Loucy (cell line): Measurements from ENCODE around the gene SLC15A2.
A peak's percentile ranks its signal among the peaks of the same experiment; 100 is the strongest.

Source experiments
- H2AFZ ChIP-seq: fragments of 200-600 bp; sonication (generic); 2 replicates; pipeline ENCODE4 v1.6.0; 2016; ENCODE audit warnings: antibody characterized with exemption, mild to moderate bottlenecking, low read length, moderate library complexity
- H3F3A ChIP-seq: fragments of 200-600 bp; 2 replicates; pipeline ENCODE4 v1.6.0; 2016; ENCODE audit warnings: antibody characterized with exemption, low read depth, mild to moderate bottlenecking
- H3K27me3 ChIP-seq: fragments of 200-600 bp; sonication (generic); 2 replicates; pipeline ENCODE4 v1.6.1; 2014; ENCODE audit warnings: low read length, mild to moderate bottlenecking; ENCODE audit not compliant: insufficient read depth, poor library complexity, severe bottlenecking
- H3K36me3 ChIP-seq: fragments of 200-600 bp; sonication (generic); 2 replicates; pipeline ENCODE4 v1.6.1; 2016; ENCODE audit warnings: low read length; ENCODE audit not compliant: insufficient read depth
- H3K4me1 ChIP-seq: fragments of 200-600 bp; sonication (generic); 2 replicates; pipeline ENCODE4 v1.5.1; 2014; ENCODE audit warnings: low read length, mild to moderate bottlenecking; ENCODE audit not compliant: insufficient read depth, poor library complexity, severe bottlenecking
- H3K4me2 ChIP-seq: fragments of 200-600 bp; sonication (generic); 2 replicates; pipeline ENCODE4 v1.6.0; 2014; ENCODE audit warnings: antibody characterized with exemption, low read length, low read depth, mild to moderate bottlenecking; ENCODE audit not compliant: poor library complexity, severe bottlenecking
- H3K4me3 ChIP-seq: fragments of 200-600 bp; sonication (generic); 2 replicates; pipeline ENCODE4 v1.5.1; 2014; ENCODE audit warnings: low read length, mild to moderate bottlenecking, mixed read lengths; ENCODE audit not compliant: poor library complexity, severe bottlenecking
- H3K79me2 ChIP-seq: fragments of 200-600 bp; sonication (generic); 2 replicates; pipeline ENCODE4 v1.6.1; 2014; ENCODE audit warnings: low read length; ENCODE audit not compliant: insufficient read depth
- H3K9ac ChIP-seq: fragments of 200-600 bp; sonication (generic); 2 replicates; pipeline ENCODE4 v1.6.0; 2014; ENCODE audit warnings: mild to moderate bottlenecking, low read depth, low read length, moderate library complexity; ENCODE audit not compliant: poor library complexity, severe bottlenecking
- H3K9me2 ChIP-seq: fragments of 200-600 bp; sonication (generic); replicated peaks from 2 replicates; pipeline ENCODE4 v1.6.1; 2016; ENCODE audit warnings: low read depth, low read length, mixed read lengths
- H3K9me3 ChIP-seq: fragments of 200-600 bp; sonication (generic); 2 replicates; pipeline ENCODE4 v1.6.1; 2014; ENCODE audit warnings: mild to moderate bottlenecking, antibody characterized with exemption, low read length, low read depth; ENCODE audit not compliant: insufficient read depth
- H4K20me1 ChIP-seq: fragments of 200-600 bp; sonication (generic); 2 replicates; pipeline ENCODE4 v1.6.0; 2014; ENCODE audit warnings: antibody characterized with exemption, low read length, mild to moderate bottlenecking; ENCODE audit not compliant: insufficient read depth, poor library complexity, severe bottlenecking
- EZH2phosphoT487 ChIP-seq: fragments of 200-600 bp; IDR thresholded peaks from 2 replicates; pipeline ENCODE4 v1.6.1; 2018; ENCODE audit warnings: antibody characterized with exemption, mild to moderate bottlenecking, moderate library complexity, borderline replicate concordance
- TF ChIP-seq, protein P1 (sequence below): fragments of 200-600 bp; sonication (generic); conservative IDR thresholded peaks from 2 replicates; pipeline ENCODE4 v1.5.1; 2014; ENCODE audit warnings: mild to moderate bottlenecking, antibody characterized with exemption, low read length

SLC15A2 gene

DNA sequence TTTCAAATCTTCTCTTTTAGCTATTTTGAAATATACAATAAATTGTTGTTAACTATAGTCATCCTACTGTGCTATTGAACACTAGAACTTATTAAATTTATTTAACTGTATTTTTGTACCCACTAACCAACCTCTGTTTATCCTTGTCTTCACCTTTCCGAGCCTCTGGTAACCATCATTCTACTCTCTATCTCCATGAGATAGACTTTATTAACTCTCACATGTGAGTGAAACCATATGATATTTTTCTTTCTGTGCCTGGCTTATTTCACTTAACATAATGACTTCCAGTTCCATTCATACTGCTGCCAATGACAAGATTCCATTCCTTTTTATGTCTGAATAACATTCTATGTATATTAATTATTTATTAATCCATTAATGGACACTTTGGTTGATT is 15.8 kb upstream of the SLC15A2 start:
- Histone ChIP-seq H3K4me2 (no peak overlapping the region), H3K4me1 (no peaks in the 10 kb centered on the region)

DNA sequence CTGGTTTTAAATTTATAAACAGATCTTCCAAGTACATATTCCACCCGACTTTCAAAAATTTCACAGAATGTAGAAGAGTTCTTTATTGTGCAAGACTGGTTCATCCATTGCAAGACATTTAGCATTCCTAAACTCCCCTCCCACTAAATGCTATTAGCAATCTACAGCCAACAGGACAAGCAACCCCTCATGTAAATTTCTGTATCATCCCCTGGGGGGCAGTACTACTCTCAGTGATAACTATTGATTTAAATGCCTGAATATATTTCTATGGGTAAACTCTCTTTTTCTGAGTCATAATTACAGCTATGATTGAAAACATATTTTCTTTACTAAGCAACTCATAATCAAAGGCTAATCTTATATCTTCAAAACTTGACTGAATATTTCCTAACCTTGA is 10.7 kb upstream of the SLC15A2 start:
- no peak overlapping the region for H3K4me3 ChIP-seq
- TF ChIP-seq, protein P1, sequence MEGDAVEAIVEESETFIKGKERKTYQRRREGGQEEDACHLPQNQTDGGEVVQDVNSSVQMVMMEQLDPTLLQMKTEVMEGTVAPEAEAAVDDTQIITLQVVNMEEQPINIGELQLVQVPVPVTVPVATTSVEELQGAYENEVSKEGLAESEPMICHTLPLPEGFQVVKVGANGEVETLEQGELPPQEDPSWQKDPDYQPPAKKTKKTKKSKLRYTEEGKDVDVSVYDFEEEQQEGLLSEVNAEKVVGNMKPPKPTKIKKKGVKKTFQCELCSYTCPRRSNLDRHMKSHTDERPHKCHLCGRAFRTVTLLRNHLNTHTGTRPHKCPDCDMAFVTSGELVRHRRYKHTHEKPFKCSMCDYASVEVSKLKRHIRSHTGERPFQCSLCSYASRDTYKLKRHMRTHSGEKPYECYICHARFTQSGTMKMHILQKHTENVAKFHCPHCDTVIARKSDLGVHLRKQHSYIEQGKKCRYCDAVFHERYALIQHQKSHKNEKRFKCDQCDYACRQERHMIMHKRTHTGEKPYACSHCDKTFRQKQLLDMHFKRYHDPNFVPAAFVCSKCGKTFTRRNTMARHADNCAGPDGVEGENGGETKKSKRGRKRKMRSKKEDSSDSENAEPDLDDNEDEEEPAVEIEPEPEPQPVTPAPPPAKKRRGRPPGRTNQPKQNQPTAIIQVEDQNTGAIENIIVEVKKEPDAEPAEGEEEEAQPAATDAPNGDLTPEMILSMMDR, result peak; percentile 77
- TF ChIP-seq EZH2phosphoT487, result no peak
- no peaks in the 10 kb centered on the region for H3K79me2 ChIP-seq
- no peaks in the 10 kb centered on the region for H3K9me3 ChIP-seq
- no peaks in the 10 kb centered on the region for H4K20me1 ChIP-seq
- H3K36me3 ChIP-seq, result no peaks in the 10 kb centered on the region
- no peaks in the 10 kb centered on the region for H3K27me3 ChIP-seq
- no peaks in the 10 kb centered on the region for H3K4me1 ChIP-seq
- H3F3A ChIP-seq, result no peaks in the 10 kb centered on the region
- no peak overlapping the region for H2AFZ ChIP-seq
- H3K4me2 ChIP-seq, result no peak overlapping the region
- no peak overlapping the region for H3K9ac ChIP-seq
- H3K9me2 ChIP-seq, result no peaks in the 10 kb centered on the region

More for the DNA sequence above, 15.8 kb upstream of the SLC15A2 start:
- Histone ChIP-seq H4K20me1 (no peaks in the 10 kb centered on the region), H3K79me2 (no peaks in the 10 kb centered on the region), H3F3A (no peaks in the 10 kb centered on the region), H3K9me3 (no peaks in the 10 kb centered on the region), H3K9ac (no peak overlapping the region), H2AFZ (no peak overlapping the region), H3K36me3 (peaks cover 8% of the 10 kb centered on the region; the same call in 1 of the 2 replicates), H3K9me2 (no peaks in the 10 kb centered on the region), H3K4me3 (no peak overlapping the region), H3K27me3 (no peaks in the 10 kb centered on the region)
- TF ChIP-seq EZH2phosphoT487, result no peak
- TF ChIP-seq, protein P1, result no peak

DNA sequence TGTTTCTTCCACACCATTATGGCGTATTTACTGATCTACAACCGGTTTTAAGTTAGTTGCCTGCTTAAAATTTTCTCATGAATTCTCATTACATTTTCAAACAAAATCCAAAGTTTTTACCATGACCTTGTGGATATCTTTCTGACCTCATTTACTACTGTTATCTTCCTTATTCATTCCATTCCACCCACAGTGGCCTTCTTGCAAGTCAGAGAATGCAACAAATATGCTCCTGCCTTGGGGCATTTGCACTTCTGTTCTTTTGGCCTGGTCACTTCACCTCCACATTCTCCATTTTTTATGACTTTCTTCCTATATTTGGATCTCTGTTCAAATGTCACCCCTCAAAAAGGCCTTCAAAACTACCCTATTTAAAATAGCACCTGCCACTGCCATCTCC is 8.8 kb upstream of the SLC15A2 start:
- no peaks in the 10 kb centered on the region for H4K20me1 ChIP-seq
- no peak overlapping the region for H3K4me2 ChIP-seq
- no peak overlapping the region for H2AFZ ChIP-seq
- no peaks in the 10 kb centered on the region for H3K27me3 ChIP-seq
- no peaks in the 10 kb centered on the region for H3F3A ChIP-seq
- no peak overlapping the region for H3K9ac ChIP-seq
- no peak overlapping the region for H3K4me3 ChIP-seq
- no peak for TF ChIP-seq EZH2phosphoT487
- no peaks in the 10 kb centered on the region for H3K4me1 ChIP-seq
- H3K79me2 ChIP-seq, result no peaks in the 10 kb centered on the region
- H3K9me2 ChIP-seq, result no peaks in the 10 kb centered on the region
- no peaks in the 10 kb centered on the region for H3K9me3 ChIP-seq
- H3K36me3 ChIP-seq, result no peaks in the 10 kb centered on the region

DNA sequence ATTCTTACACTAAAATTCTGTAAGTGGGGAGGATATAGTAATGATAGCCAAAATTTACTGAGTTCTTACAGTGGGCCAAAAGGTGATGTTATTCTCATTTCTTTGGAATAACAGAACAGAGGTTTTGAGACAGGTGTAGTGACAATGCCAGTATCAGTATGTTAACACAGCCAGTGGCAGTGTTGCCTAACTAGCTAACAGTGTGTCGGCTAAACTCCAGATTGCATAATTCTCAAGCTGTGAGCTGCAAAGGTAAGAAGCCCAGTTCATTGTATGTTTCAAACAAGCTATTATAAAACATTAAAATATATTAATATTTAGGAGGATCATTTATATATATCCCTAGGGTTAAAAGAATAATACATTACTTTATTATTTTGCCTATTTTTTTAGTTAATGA is 920 bp downstream of the SLC15A2 start:
- peaks cover 9% of the 10 kb centered on the region for H3K4me1 ChIP-seq
- no peak overlapping the region for H3K9ac ChIP-seq
- TF ChIP-seq EZH2phosphoT487, result no peak
- TF ChIP-seq, protein P1, result no peak
- H3K9me3 ChIP-seq, result no peaks in the 10 kb centered on the region
- H3K4me2 ChIP-seq, result no peak overlapping the region
- 0 out of 2 replicates have a peak, but pooled peaks cover 4% of the 10 kb centered on the region for H3K36me3 ChIP-seq
- no peaks in the 10 kb centered on the region for H3K9me2 ChIP-seq
- no peaks in the 10 kb centered on the region for H4K20me1 ChIP-seq
- H3K4me3 ChIP-seq, result no peak overlapping the region
- H3K79me2 ChIP-seq, result no peaks in the 10 kb centered on the region
- no peaks in the 10 kb centered on the region; the same call in 1 of the 2 replicates for H3F3A ChIP-seq
- no peak overlapping the region for H2AFZ ChIP-seq
- no peaks in the 10 kb centered on the region for H3K27me3 ChIP-seq
